Stimulated activated CD8-positive, alpha-beta memory T cell treated with anti-CD3 and anti-CD28 coated beads, Interleukin-12 subunit alpha, Interleukin-12 subunit beta, amount 100 ng/mL, for 1 hour (primary cell): ENCODE measurements around the gene RACK1.

Source experiments
- DNase-seq: peaks from one replicate; pipeline ENCODE4 v3.0.0-alpha.2; 2020; ENCODE audit warnings: low read depth

RACK1 gene

GRCh38 chr5:181194489-181195248, 49.0 kb downstream of the RACK1 start:
- no peak for DNase-seq

- DNase-seq = no peak
These were observed 50.0 kb downstream of the RACK1 start for GRCh38 chr5:181193656-181194055.

- DNase-seq = no peak
These were observed 51.2 kb downstream of the RACK1 start for GRCh38 chr5:181192337-181193046.

GRCh38 chr5:181191526-181192336, 52.0 kb downstream of the RACK1 start:
- DNase-seq = peak; percentile 92

- DNase-seq = no peak
These were observed 52.8 kb downstream of the RACK1 start for GRCh38 chr5:181190711-181191525.

- DNase-seq = no peak
These were observed 53.6 kb downstream of the RACK1 start for GRCh38 chr5:181189962-181190710.

GRCh38 chr5:181189363-181189961, 54.2 kb downstream of the RACK1 start:
- DNase-seq = no peak

- peak; percentile 77 for DNase-seq
These were observed 54.9 kb downstream of the RACK1 start for GRCh38 chr5:181188700-181189362.

- no peak for DNase-seq
These were observed 56.0 kb downstream of the RACK1 start for GRCh38 chr5:181187500-181188213.

GRCh38 chr5:181186986-181187499, 56.7 kb downstream of the RACK1 start:
- no peak for DNase-seq
